ENCODE results near the gene CCDC197.

- TF ChIP-seq CTCF (IDR thresholded peaks at IDR 0.05): no peak
- TF ChIP-seq POLR2A (IDR thresholded peaks at IDR 0.05): no peak
- TF ChIP-seq POLR2AphosphoS5 (IDR thresholded peaks at IDR 0.05): no peak
Observed at GRCh38 chr14:94030571-94030970, 33.5 kb downstream of the CCDC197 start.

All from breast epithelium (tissue), 3 donors.